K562 (cell line): Measurements from ENCODE around the gene CFL1. TPM values are rescaled to one million over a fixed set of nuclear protein-coding genes. Genes with fewer than 3 reads are reported as not detected.

Source experiments
- ATAC-seq: fragments of 200-7000 bp; cut with Tn5 transposase; 3 replicates; pipeline ENCODE4 v1.9.1; 2020; ENCODE audit warnings: moderate library complexity
- BruUV-seq: library from RNA; stranded (reverse); fragments of 400-500 nt; replicated peaks from 2 replicates; lab custom pipeline; 2021; lab: Mats Ljungman, UMichigan
- CTCF ChIA-PET: fragments of 300-600 bp; formaldehyde crosslinking; extraction: SDS; loops from one replicate; lab custom pipeline; 2021; ENCODE audit warnings: low intra/inter-chr PET ratio; lab: Yijun Ruan, JAX
- POLR2A ChIA-PET: fragments of 300-600, 350-650 bp; sonication (Branson Sonifier 250); formaldehyde crosslinking; extraction: SDS; loops from one replicate; lab custom pipeline; 2021; ENCODE audit warnings: antibody characterized with exemption, inconsistent platforms; lab: Yijun Ruan, JAX
- DNase-seq, 4 experiments: peaks; one replicate each; pipeline versions ENCODE4 v3.0.0 to v3.0.0-alpha.2; 2011 to 2018; ENCODE audit warnings: low spot score in 3 of 4, mixed read lengths in 3 of 4; ENCODE audit errors: extremely low read depth in 1 of 4
- FAIRE-seq: peaks from 2 replicates; lab custom pipeline; 2011; peaks lifted over from hg19 to GRCh38; lab: Jason Lieb, UNC
- H2AFZ ChIP-seq: 2 replicates; pipeline ENCODE4 v1.6.0; 2011; ENCODE audit warnings: low read depth, low read length, control low read depth, inconsistent platforms
- H3K27ac ChIP-seq: fragments of 200-600 bp; 3 replicates; pipeline ENCODE4 v1.8.0; 2011; ENCODE audit warnings: low read depth, mild to moderate bottlenecking, control low read depth, inconsistent platforms, low read length, moderate library complexity, mixed read lengths; ENCODE audit errors: extremely low read depth
- H3K27me3 ChIP-seq, 2 experiments: fragments of 300-600 bp in 1 of 2; 2 replicates in 1 of 2; 3 replicates in 1 of 2; pipeline versions ENCODE4 v1.6.0 to v1.8.0; 2011; ENCODE audit warnings: inconsistent platforms in 2 of 2, low read length in 2 of 2, mild to moderate bottlenecking in 1 of 2, mixed read lengths in 1 of 2, moderate library complexity in 1 of 2; ENCODE audit not compliant: control insufficient read depth in 2 of 2, insufficient read depth in 2 of 2
- H3K36me3 ChIP-seq: fragments of 300-600 bp; 3 replicates; pipeline ENCODE4 v1.8.0; 2011; ENCODE audit warnings: mild to moderate bottlenecking, low read length, inconsistent platforms; ENCODE audit not compliant: control insufficient read depth, insufficient read depth
- H3K4me1 ChIP-seq, 2 experiments: fragments of 200-600 bp in 1 of 2; replicated peaks in 1 of 2; 2 replicates in 1 of 2; 3 replicates in 1 of 2; pipeline versions ENCODE4 v1.5.1 to v1.8.0; 2011; ENCODE audit warnings: inconsistent platforms in 2 of 2, low read length in 2 of 2, mild to moderate bottlenecking in 1 of 2, mixed read lengths in 1 of 2, moderate library complexity in 1 of 2; ENCODE audit not compliant: control insufficient read depth in 2 of 2, insufficient read depth in 2 of 2
- H3K4me2 ChIP-seq: 2 replicates; pipeline ENCODE4 v1.6.1; 2011; ENCODE audit warnings: low read length, control low read depth, inconsistent platforms, mixed read lengths; ENCODE audit not compliant: insufficient read depth
- H3K4me3 ChIP-seq: fragments of 200-600 bp; sonication (generic), shearing (Covaris generic); 2 replicates; pipeline ENCODE4 v1.5.1; 2016; ENCODE audit warnings: control low read depth, inconsistent platforms
- H3K79me2 ChIP-seq: fragments of 200-600 bp; 3 replicates; pipeline ENCODE4 v1.8.0; 2011; ENCODE audit warnings: low read length, inconsistent platforms; ENCODE audit not compliant: control insufficient read depth, insufficient read depth
- H3K9ac ChIP-seq, 2 experiments: 2 replicates each; pipeline versions ENCODE4 v1.6.0 to v1.6.1; 2011; ENCODE audit warnings: low read depth in 2 of 2, low read length in 2 of 2, control low read depth in 1 of 2, inconsistent platforms in 1 of 2, mild to moderate bottlenecking in 1 of 2, mixed read lengths in 1 of 2; ENCODE audit not compliant: insufficient read depth in 1 of 2
- H3K9me1 ChIP-seq: one replicate; pipeline ENCODE4 v1.6.0; 2011; ENCODE audit warnings: inconsistent platforms, mild to moderate bottlenecking, low read length, moderate library complexity; ENCODE audit not compliant: control insufficient read depth, insufficient read depth
- H3K9me3 ChIP-seq: replicated peaks from 2 replicates; pipeline ENCODE4 v1.5.1; 2011; ENCODE audit warnings: low read depth, low read length, inconsistent platforms; ENCODE audit not compliant: control insufficient read depth, insufficient read depth
- H4K20me1 ChIP-seq: replicated peaks from 2 replicates; pipeline ENCODE4 v1.6.1; 2011; ENCODE audit warnings: low read length, inconsistent platforms, mixed read lengths; ENCODE audit not compliant: control insufficient read depth, insufficient read depth
- CBX1 ChIP-seq: sonication (generic); IDR thresholded peaks from 2 replicates; pipeline ENCODE4 v1.6.1; 2016; ENCODE audit warnings: antibody characterized with exemption, low read depth, mild to moderate bottlenecking
- CHD1 ChIP-seq: fragments of 200-600 bp; sonication (generic); IDR thresholded peaks from one replicate; pipeline ENCODE4 v1.6.1; 2012; ENCODE audit warnings: mild to moderate bottlenecking, moderate library complexity, low read length, inconsistent platforms
- CSDE1 ChIP-seq, 2 experiments: fragments of 450-650 bp; IDR thresholded peaks; 2 replicates each; pipeline ENCODE4 v1.6.1; 2016; ENCODE audit warnings: mild to moderate bottlenecking in 1 of 2
- HSF4 ChIP-seq: fragments of 250-450 bp; sonication (Bioruptor Pico); IDR thresholded peaks from 2 replicates; pipeline ENCODE4 v2.1.2; 2022; ENCODE audit warnings: mild to moderate bottlenecking, moderate library complexity, borderline replicate concordance
- SMARCA4 ChIP-seq: fragments of 450-650 bp; IDR thresholded peaks from 2 replicates; pipeline ENCODE4 v1.6.1; 2016
- WGBS: fragments of 100-300 bp; shearing (Covaris generic); methylation state at CpG from one replicate; pipeline ENCODE4 v1.1.6; 2016; ENCODE audit warnings: low coverage, mixed read lengths; ENCODE audit not compliant: insufficient coverage; ENCODE audit errors: missing lambda C conversion rate; 5-methylcytosine and 5-hydroxymethylcytosine counted together
- in situ Hi-C: fragments of 300-500 bp; cut with MboI; formaldehyde crosslinking; loops from 4 replicates; pipeline ENCODE4 v1.15.0; 2018; ENCODE audit warnings: inconsistent platforms, mixed read lengths
- intact Hi-C: fragments of 100-400 bp; cut with micrococcal nuclease; formaldehyde crosslinking; loops from 2 replicates; pipeline ENCODE4 v1.14.2; 2022
- polyA plus RNA-seq, 8 experiments: library from polyadenylated mRNA; depleted of rRNA in 4 of 8; stranded (reverse) in 5 of 8; unstranded in 3 of 8; fragments of >200 nt; fragmentation: Nextera tagmentation in 2 of 8; fragmentation: Illumina TruSeq in 1 of 8; extraction: Ambion mirVana in 2 of 8; extraction: Trizol in 1 of 8; gene quantifications; 2 replicates each; pipeline versions ENCODE4 v1.2.1 to v1.2.3, GENCODE V29; 2011 to 2014; ENCODE audit warnings: inconsistent platforms in 1 of 8, missing spikeins in 1 of 8
- total RNA-seq, 7 experiments: library from RNA; depleted of rRNA in 6 of 7; stranded (reverse); fragments of >200 nt in 6 of 7; fragmentation: Illumina TruSeq in 2 of 7; extraction: Trizol in 2 of 7; gene quantifications; 2 replicates each; pipeline versions ENCODE4 v1.2.1 to v1.2.3, GENCODE V29; 2011 to 2021; ENCODE audit warnings: low replicate concordance in 1 of 7
- TF ChIP-seq, protein P1 (sequence below): fragments of 150-350 bp; conservative IDR thresholded peaks from 2 replicates; pipeline ENCODE4 v1.6.1; 2014; ENCODE audit warnings: low read length

CFL1 gene
- total and polyA plus RNA-seq, 9 of the 15 experiments (the other 6 are each of a cell fraction or from before 2014, with no cell fraction given), result 105 to 1,101 (median 859) TPM

DNA sequence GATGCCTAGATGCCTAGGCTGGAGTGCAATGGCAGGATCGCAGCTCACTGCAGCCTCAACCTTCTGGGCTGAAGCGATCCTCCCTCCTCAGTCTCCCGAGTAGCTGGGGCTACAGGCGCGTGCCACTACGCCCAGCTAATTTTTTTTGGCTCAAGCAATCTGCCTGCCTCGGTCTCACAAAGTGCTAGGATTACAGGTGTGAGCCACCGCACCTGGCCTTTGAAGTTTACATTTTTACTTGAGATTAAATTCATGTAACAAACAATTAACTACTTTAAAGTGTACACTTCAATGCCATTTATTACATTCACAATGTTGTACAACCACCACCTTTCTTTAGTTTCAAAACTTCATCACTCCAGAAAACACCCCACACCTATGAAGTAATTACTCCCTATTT lies 45.7 kb upstream of the CFL1 start:
- H3K9me1 ChIP-seq, result no peaks in the 10 kb centered on the region
- intact Hi-C loops, result loop anchor here (5.0 kb wide), 1 partner anchor 46 kb away; the partner anchor contains the start of gene CFL1
- CTCF ChIA-PET, result no interaction called here
- ATAC-seq (no peak), DNase-seq (no peak), FAIRE-seq (no peak)
- H3K36me3 ChIP-seq, result peaks cover 7% of the 10 kb centered on the region; the same call in 1 of the 3 replicates
- H3K4me1 ChIP-seq, result peaks cover 40 to 59% of the 10 kb centered on the region in 2 experiments
- H3K9me3 ChIP-seq, result no peaks in the 10 kb centered on the region
- 71% methylated on average over 8 of the region's 8 CpGs for WGBS
- H3K27ac ChIP-seq, result peak overlapping the region; percentile 76; the same call in 2 of the 3 replicates
- no peak overlapping the region for H3K4me3 ChIP-seq
- no TSS peak for BruUV-seq
- H3K27me3 ChIP-seq, result no peaks in the 10 kb centered on the region
- in situ Hi-C loops, result no loop called here
- peaks cover 15% of the 10 kb centered on the region for H3K79me2 ChIP-seq
- TF ChIP-seq CHD1, result no peak
- TF ChIP-seq CSDE1 (IDR thresholded peaks at IDR 0.05), result no peak
- no peak for TF ChIP-seq CBX1
- no peak for TF ChIP-seq SMARCA4
- TF ChIP-seq, protein P1, sequence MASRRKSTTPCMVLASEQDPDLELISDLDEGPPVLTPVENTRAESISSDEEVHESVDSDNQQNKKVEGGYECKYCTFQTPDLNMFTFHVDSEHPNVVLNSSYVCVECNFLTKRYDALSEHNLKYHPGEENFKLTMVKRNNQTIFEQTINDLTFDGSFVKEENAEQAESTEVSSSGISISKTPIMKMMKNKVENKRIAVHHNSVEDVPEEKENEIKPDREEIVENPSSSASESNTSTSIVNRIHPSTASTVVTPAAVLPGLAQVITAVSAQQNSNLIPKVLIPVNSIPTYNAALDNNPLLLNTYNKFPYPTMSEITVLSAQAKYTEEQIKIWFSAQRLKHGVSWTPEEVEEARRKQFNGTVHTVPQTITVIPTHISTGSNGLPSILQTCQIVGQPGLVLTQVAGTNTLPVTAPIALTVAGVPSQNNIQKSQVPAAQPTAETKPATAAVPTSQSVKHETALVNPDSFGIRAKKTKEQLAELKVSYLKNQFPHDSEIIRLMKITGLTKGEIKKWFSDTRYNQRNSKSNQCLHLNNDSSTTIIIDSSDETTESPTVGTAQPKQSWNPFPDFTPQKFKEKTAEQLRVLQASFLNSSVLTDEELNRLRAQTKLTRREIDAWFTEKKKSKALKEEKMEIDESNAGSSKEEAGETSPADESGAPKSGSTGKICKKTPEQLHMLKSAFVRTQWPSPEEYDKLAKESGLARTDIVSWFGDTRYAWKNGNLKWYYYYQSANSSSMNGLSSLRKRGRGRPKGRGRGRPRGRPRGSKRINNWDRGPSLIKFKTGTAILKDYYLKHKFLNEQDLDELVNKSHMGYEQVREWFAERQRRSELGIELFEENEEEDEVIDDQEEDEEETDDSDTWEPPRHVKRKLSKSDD, result no peak
- TF ChIP-seq HSF4 (CRISPR knock-in tag), result no peak
- POLR2A ChIA-PET, result interaction anchor here (0.7 to 8.0 kb wide), 3 partner anchors 11 to 34 kb away, joined by 3 to 136 read pairs (median 3); partner anchors contain the start of genes CCDC85B and FIBP
- peak overlapping the region; percentile 42 to 61; a peak in 2 of 4 replicates for H3K9ac ChIP-seq
- no peak overlapping the region for H2AFZ ChIP-seq
- peak overlapping the region; percentile 64; the same call in 1 of the 2 replicates for H3K4me2 ChIP-seq
- peaks cover 4% of the 10 kb centered on the region; the same call in 1 of the 2 replicates for H4K20me1 ChIP-seq
